Left lung (tissue), 10 donors: ENCODE results near the gene UGT1A7. TPM values are rescaled to one million over a fixed set of nuclear protein-coding genes. Genes with fewer than 3 reads are reported as not detected.

Source experiments
- ATAC-seq: fragments of 200-7000 bp; cut with Tn5 transposase; one replicate; pipeline ENCODE4 v1.9.1; 2020; ENCODE audit warnings: moderate library complexity
- DNase-seq, 4 donors: peaks; one replicate each; pipeline ENCODE4 v3.0.0-alpha.2; 2013 to 2020
- H3K27ac ChIP-seq, 2 donors: fragments of 200-600 bp; sonication (generic) in 1 of 2; one replicate each; pipeline versions ENCODE4 v1.5.0 to v1.8.0; 2020 to 2021
- H3K27me3 ChIP-seq, 2 donors: fragments of 200-600 bp; sonication (generic) in 1 of 2; one replicate each; pipeline versions ENCODE4 v1.5.0 to v1.8.0; 2020 to 2021
- H3K36me3 ChIP-seq, 2 donors: fragments of 200-600 bp; sonication (generic) in 1 of 2; one replicate each; pipeline versions ENCODE4 v1.5.0 to v1.8.0; 2020 to 2021
- H3K4me1 ChIP-seq, 2 donors: fragments of 200-600 bp; one replicate each; pipeline ENCODE4 v1.8.0; 2021
- H3K4me3 ChIP-seq, 2 donors: fragments of 200-600 bp; sonication (generic) in 1 of 2; one replicate each; pipeline versions ENCODE4 v1.5.0 to v1.8.0; 2020 to 2021; ENCODE audit warnings: mild to moderate bottlenecking in 1 of 2
- H3K9me3 ChIP-seq, 2 donors: fragments of 200-600 bp; sonication (generic) in 1 of 2; one replicate each; pipeline versions ENCODE4 v1.5.0 to v1.8.0; 2020 to 2021
- CTCF ChIP-seq, 2 donors: fragments of 200-600 bp; sonication (generic) in 1 of 2; IDR thresholded peaks; one replicate each; pipeline versions ENCODE4 v1.5.0 to v1.8.0; 2021; ENCODE audit warnings: antibody characterized with exemption in 2 of 2
- intact Hi-C, 2 donors: fragments of 100-400 bp; cut with DNase I; formaldehyde crosslinking; loops; one replicate each; pipeline versions ENCODE4 v1.11.2 to v1.14.2; 2022
- polyA plus RNA-seq, 6 donors: library from polyadenylated mRNA; unstranded; fragments of 120-200 nt; gene quantifications; one replicate each; pipeline ENCODE4 v1.2.1, GENCODE V29; 2013; ENCODE audit not compliant: insufficient read length in 6 of 6
- total RNA-seq, 2 donors: library from RNA; stranded (reverse); fragmentation: NEBNext Ultra II Directional; extraction: Animal tissue kit (Norgen Biotek cat#: 25700); gene quantifications; one replicate each; pipeline ENCODE4 v1.2.1, GENCODE V29; 2021
- donor health status: DM: no; HTN: yes; CAD: no.
- donor health status: DM: no; HTN: no; CAD: no.

The UGT1A7 gene
- total and polyA plus RNA-seq, 8 donors = not detected

- no peak overlapping the region for H3K27ac ChIP-seq
- no peak for ATAC-seq
- H3K9me3 ChIP-seq = no peaks in the 10 kb centered on the region
- H3K36me3 ChIP-seq = no peaks in the 10 kb centered on the region
- H3K4me1 ChIP-seq = no peaks in the 10 kb centered on the region
- intact Hi-C loops = no loop called here
- H3K27me3 ChIP-seq = no peaks in the 10 kb centered on the region
- no peak for TF ChIP-seq CTCF (IDR thresholded peaks at IDR 0.05)
- no peak overlapping the region for H3K4me3 ChIP-seq
- no peak for DNase-seq
Measured at GRCh38 chr2:233758849-233759248, 77.1 kb downstream of the UGT1A7 start.

- TF ChIP-seq CTCF (IDR thresholded peaks at IDR 0.05) = no peak
- H3K4me1 ChIP-seq = no peaks in the 10 kb centered on the region
- no peaks in the 10 kb centered on the region for H3K9me3 ChIP-seq
- H3K4me3 ChIP-seq = no peak within 1 kb of the TSS
- DNase-seq (no peak), ATAC-seq (no peak)
- no peak within 1 kb of the TSS for H3K27ac ChIP-seq
- intact Hi-C loops = no loop called here
- no peaks in the 10 kb centered on the region for H3K36me3 ChIP-seq
- no peaks in the 10 kb centered on the region for H3K27me3 ChIP-seq
Measured at GRCh38 chr2:233760043-233760442, 78.3 kb downstream of the UGT1A7 start, which contains the start of gene UGT1A1. TSS of gene UGT1A1 (plus strand) at chr2:233760270. CDS start at chr2:233760288, 18 bp downstream.

GRCh38 chr2:233761040-233761769, 79.5 kb downstream of the UGT1A7 start:
- DNase-seq (no peak), ATAC-seq (no peak)
- Histone ChIP-seq H3K9me3 (no peaks in the 10 kb centered on the region), H3K4me1 (no peaks in the 10 kb centered on the region), H3K27ac (no peak overlapping the region), H3K36me3 (no peaks in the 10 kb centered on the region), H3K4me3 (no peak overlapping the region), H3K27me3 (peaks cover 0 to 7% of the 10 kb centered on the region in 2 donors)
- TF ChIP-seq CTCF (IDR thresholded peaks at IDR 0.05) = no peak
- intact Hi-C loops = no loop called here

- no peaks in the 10 kb centered on the region for H3K4me1 ChIP-seq
- peaks cover 0 to 10% of the 10 kb centered on the region in 2 donors for H3K27me3 ChIP-seq
- no peak overlapping the region for H3K4me3 ChIP-seq
- no peak overlapping the region for H3K27ac ChIP-seq
- no peak for DNase-seq
- no peak for TF ChIP-seq CTCF (IDR thresholded peaks at IDR 0.05)
- no peak for ATAC-seq
- intact Hi-C loops = no loop called here
- no peaks in the 10 kb centered on the region for H3K36me3 ChIP-seq
- H3K9me3 ChIP-seq = no peaks in the 10 kb centered on the region
Measured at GRCh38 chr2:233764264-233764663, 82.6 kb downstream of the UGT1A7 start.

- no peak for TF ChIP-seq CTCF (IDR thresholded peaks at IDR 0.05)
- H3K4me3 ChIP-seq = no peak overlapping the region
- H3K36me3 ChIP-seq = no peaks in the 10 kb centered on the region
- intact Hi-C loops = no loop called here
- no peak overlapping the region for H3K27ac ChIP-seq
- ATAC-seq (no peak), DNase-seq (no peak)
- H3K27me3 ChIP-seq = peaks cover 0 to 10% of the 10 kb centered on the region in 2 donors
- no peaks in the 10 kb centered on the region for H3K4me1 ChIP-seq
- H3K9me3 ChIP-seq = no peaks in the 10 kb centered on the region
Measured at GRCh38 chr2:233764761-233765160, 83.1 kb downstream of the UGT1A7 start.
